Measurements from ENCODE around the gene BBS5.
"Not testable (repeated sequence)": the region's sequence is repeated elsewhere in the genome, so short reads cannot be mapped to it uniquely, and the experiment has no call there.

BBS5 gene

DNA sequence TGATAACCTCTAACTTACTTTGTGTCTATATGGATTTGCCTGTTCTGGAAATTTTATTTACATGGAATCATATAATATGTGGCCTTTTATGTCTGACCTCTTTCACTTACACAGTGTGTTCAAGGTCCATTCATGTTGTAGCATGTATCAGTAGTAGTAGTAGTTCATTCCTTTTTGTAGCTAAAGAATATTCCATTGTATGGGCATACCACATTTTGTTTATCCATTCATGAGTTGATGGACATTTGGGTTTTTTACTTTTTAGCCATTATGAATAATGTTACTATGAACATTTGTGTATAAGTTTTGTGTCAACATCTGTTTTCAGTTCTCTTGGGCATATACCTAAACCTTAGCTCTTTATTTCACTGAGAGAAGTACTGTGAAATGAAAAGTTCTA is 11.5 kb downstream of the BBS5 start:
- DNase-seq, result no peak

- no peak for DNase-seq
Measured at GRCh38 chr2:169491378-169491777, 12.1 kb downstream of the BBS5 start.

DNA sequence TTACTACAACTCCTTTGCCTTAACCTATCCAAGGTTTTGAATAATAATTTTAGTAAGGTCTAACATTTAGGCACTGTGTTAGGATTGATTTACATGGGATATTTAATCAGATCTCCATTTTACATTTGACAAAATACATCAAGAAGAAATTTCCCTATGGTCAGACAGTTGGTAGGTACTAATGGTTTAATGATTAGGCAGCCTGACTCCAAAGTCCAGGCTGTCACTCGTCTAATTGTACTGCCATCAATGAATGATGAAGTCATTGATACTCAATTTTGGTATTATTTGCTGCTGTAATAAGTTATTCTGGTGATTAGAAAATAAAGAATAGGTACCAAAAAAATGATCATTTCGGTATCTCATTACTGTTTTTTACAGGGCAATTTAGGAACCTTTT is 14.1 kb downstream of the BBS5 start:
- DNase-seq, result no peak

DNA sequence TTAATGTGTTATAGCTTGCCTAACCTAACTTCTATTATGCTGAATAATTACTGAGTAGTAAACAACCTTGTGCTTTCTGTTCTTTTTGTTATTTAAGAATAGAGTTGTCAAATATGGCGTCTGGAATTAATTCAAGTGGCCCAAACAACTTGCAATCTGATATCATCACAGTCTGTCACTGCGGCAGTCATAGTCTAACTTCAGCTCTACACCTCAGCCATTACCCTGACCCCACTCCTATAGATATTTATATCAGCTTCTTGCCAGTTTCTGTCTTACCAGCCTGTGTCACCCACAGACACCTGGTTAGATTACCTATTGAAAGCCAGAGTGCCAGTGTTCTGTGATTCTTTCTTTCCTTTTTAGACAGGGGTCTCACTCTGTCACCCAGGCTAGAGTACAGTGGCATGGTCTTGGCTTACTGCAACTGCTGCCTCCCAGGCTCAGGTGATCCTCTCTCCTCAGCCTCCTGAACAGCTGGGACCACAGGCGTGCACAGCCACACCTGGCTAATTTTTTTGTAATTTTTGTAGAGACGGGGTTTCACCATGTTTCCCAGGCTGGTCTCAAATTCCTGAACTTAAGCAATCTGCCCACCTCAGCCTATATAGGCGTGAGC is 16.1 kb downstream of the BBS5 start:
- no peak for DNase-seq

DNA sequence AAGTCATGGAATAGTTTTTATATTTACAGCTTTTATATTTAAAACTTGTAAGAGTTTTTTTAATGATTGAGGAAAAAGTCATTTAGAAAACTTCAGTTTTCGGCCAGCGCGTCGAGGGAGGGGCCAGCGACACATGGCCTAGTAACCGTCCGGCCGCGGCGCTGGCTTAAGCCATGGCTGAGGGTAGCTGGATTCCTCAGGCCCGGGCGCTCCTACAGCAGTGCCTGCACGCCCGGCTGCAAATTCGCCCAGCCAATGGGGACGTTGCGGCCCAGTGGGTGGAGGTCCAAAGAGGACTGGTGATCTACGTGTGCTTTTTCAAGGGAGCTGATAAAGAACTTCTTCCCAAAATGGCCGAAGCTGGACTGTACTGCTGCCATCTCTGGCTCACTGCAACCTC is 25.4 kb downstream of the BBS5 start:
- no peak for DNase-seq

DNA sequence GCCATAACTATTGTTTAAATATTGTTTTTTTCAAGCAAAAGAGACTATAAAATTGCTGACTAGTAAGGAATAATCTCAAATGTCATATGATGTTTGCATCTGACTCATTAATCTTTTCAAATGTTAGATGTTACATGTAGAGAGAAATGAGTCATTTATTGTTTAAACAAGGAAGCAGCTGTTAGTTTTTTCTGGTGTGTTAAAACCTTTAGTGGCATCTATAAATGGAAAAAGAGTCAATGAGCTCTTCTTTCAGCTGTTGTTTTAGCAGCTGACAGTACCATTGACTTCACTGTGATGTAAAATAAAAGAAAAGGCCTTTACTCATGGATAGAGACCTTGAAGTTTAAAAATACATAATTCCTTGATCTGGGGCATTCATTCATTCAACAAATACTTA is 28.4 kb downstream of the BBS5 start:
- DNase-seq, result no peak

GRCh38 chr2:169509298-169509885 is 30.1 kb downstream of the BBS5 start, which contains the start of gene KLHL41:
Gene KLHL41, plus strand, starts transcription at chr2:169509702. Its CDS starts 77 bp downstream, at chr2:169509779.
- no peak for DNase-seq

- no peak for DNase-seq
Measured at GRCh38 chr2:169509955-169510354, 30.7 kb downstream of the BBS5 start.

DNA sequence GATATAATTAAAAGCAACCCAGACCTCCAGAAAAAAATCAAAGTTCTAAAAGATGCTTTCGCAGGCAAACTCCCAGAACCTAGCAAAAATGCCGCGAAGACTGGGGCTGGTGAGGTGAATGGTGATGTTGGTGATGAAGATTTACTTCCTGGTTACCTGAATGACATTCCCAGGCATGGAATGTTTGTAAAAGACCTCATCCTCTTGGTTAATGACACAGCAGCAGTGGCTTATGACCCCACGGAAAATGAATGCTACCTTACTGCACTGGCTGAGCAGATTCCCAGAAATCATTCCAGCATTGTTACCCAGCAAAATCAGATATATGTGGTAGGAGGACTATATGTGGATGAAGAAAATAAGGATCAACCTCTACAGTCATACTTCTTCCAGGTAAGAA is 31.2 kb downstream of the BBS5 start:
- no peak for DNase-seq

DNA sequence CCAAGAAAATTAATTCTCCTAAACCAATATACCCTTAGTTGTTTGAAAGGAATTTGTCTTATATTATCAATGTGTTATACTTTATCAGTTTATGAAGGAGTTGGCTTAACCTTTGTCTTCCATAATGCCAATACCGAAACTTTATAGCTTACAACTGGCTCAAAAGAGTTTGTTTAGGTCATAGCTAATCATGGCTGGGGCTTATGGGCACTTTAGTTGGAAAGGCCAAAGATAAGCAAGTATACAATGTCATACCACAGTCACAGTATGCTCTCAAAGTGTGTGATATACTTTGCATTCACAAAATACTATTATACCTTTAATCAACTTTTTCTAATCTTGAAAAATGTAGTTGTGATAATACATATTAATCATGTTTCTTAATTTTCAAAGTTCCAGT is 32.5 kb downstream of the BBS5 start:
- DNase-seq, result no peak

DNA sequence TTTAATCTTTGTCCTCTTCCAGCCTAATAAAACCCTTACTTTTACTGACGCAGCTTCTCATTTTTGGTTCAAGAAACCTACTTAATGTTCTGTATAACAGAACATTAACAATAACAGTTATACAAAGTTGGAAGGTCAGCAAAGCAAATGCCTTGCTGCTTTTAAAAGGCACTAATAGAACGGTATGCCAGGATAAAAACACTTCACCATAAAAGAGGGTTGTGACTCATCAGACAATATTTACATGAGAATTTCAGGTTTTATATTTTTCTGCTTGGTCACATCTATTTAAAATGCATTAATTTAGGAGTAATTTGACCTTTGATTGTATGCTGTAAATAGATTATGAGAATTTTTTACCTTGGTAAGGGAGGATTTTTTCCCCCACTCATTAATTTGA is 33.2 kb downstream of the BBS5 start:
- no peak for DNase-seq

- no peak for DNase-seq
Measured at GRCh38 chr2:169513094-169513493, 33.8 kb downstream of the BBS5 start.

DNA sequence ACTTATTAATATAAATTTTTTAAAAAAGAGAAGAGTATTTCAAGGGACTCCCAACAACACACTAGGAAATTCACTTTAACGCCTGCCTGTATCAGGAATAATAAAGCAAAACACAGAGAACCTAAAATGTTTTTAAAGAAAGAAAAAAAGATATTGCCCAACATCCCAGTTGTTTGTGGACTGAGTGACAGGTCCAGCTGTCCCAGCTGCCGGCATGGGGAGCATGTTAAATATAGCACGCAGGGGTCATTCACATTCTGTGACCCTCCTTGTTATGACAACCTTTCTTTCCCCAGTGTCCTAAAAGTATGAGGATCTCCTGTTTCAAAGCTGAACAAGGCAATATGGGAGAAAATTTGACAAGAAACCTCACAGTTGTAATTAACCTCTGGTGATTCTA is 34.6 kb downstream of the BBS5 start:
- DNase-seq, result no peak

GRCh38 chr2:169514758-169515157 is 35.5 kb downstream of the BBS5 start:
- DNase-seq, result not testable (repeated sequence)

- not testable (repeated sequence) for DNase-seq
Measured at GRCh38 chr2:169516488-169516995, 37.2 kb downstream of the BBS5 start.

GRCh38 chr2:169520896-169521295 is 41.6 kb downstream of the BBS5 start:
- DNase-seq, result no peak

GRCh38 chr2:169523681-169524080 is 44.4 kb downstream of the BBS5 start:
- no peak for DNase-seq

DNA sequence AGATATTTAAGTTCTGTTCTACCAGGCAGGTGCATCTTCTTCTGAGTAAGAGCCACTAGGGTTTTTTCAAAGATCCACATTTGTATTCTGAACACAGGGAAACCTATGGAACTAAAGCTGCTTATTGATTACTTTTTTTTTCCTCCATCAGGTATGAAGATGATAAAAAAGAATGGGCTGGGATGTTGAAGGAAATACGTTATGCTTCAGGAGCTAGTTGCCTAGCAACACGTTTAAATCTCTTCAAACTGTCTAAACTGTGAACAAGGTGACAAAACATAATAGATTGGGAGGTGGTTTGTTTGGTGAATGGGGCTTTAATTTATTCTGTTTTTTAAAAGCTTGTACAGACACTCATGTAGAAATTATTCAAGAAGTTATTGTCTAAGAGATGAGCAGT is 46.1 kb downstream of the BBS5 start:
- DNase-seq, result no peak

- no peak for DNase-seq
Measured at GRCh38 chr2:169526451-169526850, 47.2 kb downstream of the BBS5 start.

DNA sequence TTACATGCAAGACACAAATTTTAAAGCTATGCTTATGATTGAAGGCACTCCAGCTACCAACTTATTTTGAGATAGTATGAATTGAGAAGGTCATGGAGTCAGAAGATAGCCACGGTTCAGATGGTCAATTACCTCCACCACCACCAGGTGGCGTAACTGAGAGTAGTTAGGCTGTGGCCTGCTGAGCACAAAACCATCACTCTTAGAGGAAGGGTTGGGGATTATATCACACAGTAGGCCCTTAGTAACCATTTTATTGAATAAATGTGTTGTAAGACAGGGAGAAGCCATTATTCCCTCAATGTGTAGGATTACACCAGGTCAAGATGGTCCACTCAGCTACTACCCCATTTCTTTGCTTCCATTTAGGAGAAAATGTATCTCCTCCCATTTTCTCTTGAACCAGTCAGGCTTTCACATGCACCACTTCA is 49.0 kb downstream of the BBS5 start:
- peak; percentile 82 for DNase-seq

DNA sequence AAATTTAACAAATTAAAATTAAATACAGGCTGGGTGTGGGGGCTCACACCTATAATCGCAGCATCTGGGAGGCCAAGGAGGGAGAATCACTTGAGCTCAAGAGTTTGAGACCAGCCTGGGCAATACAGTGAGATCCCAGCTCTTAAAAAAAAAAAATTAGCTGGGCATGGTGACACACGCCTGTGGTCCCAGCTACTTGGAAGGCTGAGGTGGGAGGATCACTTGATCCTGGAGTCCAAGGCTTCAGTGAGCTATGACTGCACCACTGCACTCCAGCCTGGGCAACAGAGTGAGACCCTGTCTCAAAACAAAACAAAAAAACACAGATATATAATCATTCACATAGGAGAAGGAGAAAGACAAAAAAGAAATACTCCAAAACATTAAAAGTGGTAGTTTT is 60.2 kb downstream of the BBS5 start:
- not testable (repeated sequence) for DNase-seq

DNA sequence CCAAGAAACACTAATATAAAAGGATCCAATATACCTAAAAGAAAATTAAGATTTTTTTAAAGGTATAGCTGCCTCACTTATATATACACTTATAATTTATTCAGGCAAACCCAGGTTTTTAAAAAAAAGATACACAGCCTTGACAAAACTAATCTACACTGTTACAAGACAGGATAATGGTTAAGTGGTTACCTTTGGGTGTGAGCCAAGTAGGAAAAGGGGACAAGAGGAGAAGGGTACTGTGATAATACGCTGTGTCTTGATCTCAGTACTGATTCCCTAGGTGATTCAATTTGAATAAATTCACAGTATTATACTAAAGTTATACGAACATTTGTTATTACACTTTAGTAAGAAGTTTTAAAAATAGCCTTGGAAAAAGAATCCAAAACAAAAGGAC is 60.9 kb downstream of the BBS5 start:
- DNase-seq, result peak; percentile 71

- DNase-seq, result no peak
Measured at GRCh38 chr2:169542433-169542832, 63.1 kb downstream of the BBS5 start.

GRCh38 chr2:169546756-169547155 is 67.5 kb downstream of the BBS5 start:
- DNase-seq, result no peak
